HepG2 (cell line): ENCODE data around the gene PTGIS. TPM values are rescaled to one million over a fixed set of nuclear protein-coding genes. Genes with fewer than 3 reads are reported as not detected.

Source experiments
- CHD4 ChIP-seq: fragments of 200-600 bp; sonication (generic); IDR thresholded peaks from 2 replicates; pipeline ENCODE4 v1.7.0; 2017; ENCODE audit warnings: mild to moderate bottlenecking, low read length, borderline replicate concordance
- KDM2A ChIP-seq: sonication (generic); formaldehyde crosslinking; IDR thresholded peaks from 2 replicates; pipeline ENCODE4 v1.4.0; 2020; ENCODE audit warnings: low read depth, missing genetic modification reagents, borderline replicate concordance
- MZF1 ChIP-seq: sonication (generic); formaldehyde crosslinking; IDR thresholded peaks from 2 replicates; pipeline ENCODE4 v1.8.1; 2023; ENCODE audit warnings: mild to moderate bottlenecking, missing genetic modification reagents, borderline replicate concordance
- NKX3-1 ChIP-seq: sonication (generic); formaldehyde crosslinking; IDR thresholded peaks from 2 replicates; pipeline ENCODE4 v1.5.0; 2020; ENCODE audit warnings: missing genetic modification reagents
- NR0B2 ChIP-seq: sonication (generic); formaldehyde crosslinking; IDR thresholded peaks from 2 replicates; pipeline ENCODE4 v1.4.0; 2020; ENCODE audit warnings: mild to moderate bottlenecking, missing genetic modification reagents
- PAX8 ChIP-seq: sonication (generic); formaldehyde crosslinking; IDR thresholded peaks from 2 replicates; pipeline ENCODE4 v1.8.0; 2022; ENCODE audit warnings: mild to moderate bottlenecking, missing genetic modification reagents, borderline replicate concordance
- RXRB ChIP-seq: IDR thresholded peaks from 2 replicates; pipeline ENCODE4 v1.6.1; 2016; ENCODE audit warnings: borderline replicate concordance, missing genetic modification reagents, missing compliant biosample characterization
- SPEN ChIP-seq: sonication (generic); formaldehyde crosslinking; IDR thresholded peaks from 2 replicates; pipeline ENCODE4 v1.5.1; 2020; ENCODE audit warnings: low read depth, mild to moderate bottlenecking, missing genetic modification reagents
- THAP9 ChIP-seq: sonication (generic); formaldehyde crosslinking; IDR thresholded peaks from 2 replicates; pipeline ENCODE4; 2020; ENCODE audit warnings: missing genetic modification reagents, mild to moderate bottlenecking, borderline replicate concordance
- ZBTB34 ChIP-seq: sonication (generic); formaldehyde crosslinking; IDR thresholded peaks from 2 replicates; pipeline ENCODE4 v1.8.0; 2022; ENCODE audit warnings: mild to moderate bottlenecking, missing genetic modification reagents
- ZFP90 ChIP-seq: sonication (generic); formaldehyde crosslinking; IDR thresholded peaks from 2 replicates; pipeline ENCODE4 v1.8.0; 2022; ENCODE audit warnings: missing genetic modification reagents, mild to moderate bottlenecking, inconsistent platforms, borderline replicate concordance
- ZNF484 ChIP-seq: sonication (generic); formaldehyde crosslinking; IDR thresholded peaks from 2 replicates; pipeline ENCODE4 v1.5.1; 2020; ENCODE audit warnings: mild to moderate bottlenecking, low read depth, missing genetic modification reagents, borderline replicate concordance
- ZNF567 ChIP-seq: sonication (generic); formaldehyde crosslinking; IDR thresholded peaks from 2 replicates; pipeline ENCODE4 v1.8.1; 2023; ENCODE audit warnings: mild to moderate bottlenecking, missing genetic modification reagents, borderline replicate concordance
- ZNF777 ChIP-seq: sonication (generic); formaldehyde crosslinking; IDR thresholded peaks from 2 replicates; pipeline ENCODE4 v1.4.0; 2020; ENCODE audit warnings: missing genetic modification reagents
- polyA plus RNA-seq, 8 experiments: library from polyadenylated mRNA; depleted of rRNA in 3 of 8; stranded (reverse) in 7 of 8; unstranded in 1 of 8; fragments of >200 nt; fragmentation: Illumina TruSeq in 4 of 8; extraction: Trizol in 4 of 8; gene quantifications; 2 replicates each; pipeline versions ENCODE4 v1.2.1 to v1.2.3, GENCODE V29; 2011 to 2016; ENCODE audit warnings: low read depth in 4 of 8, missing spikeins in 1 of 8, mixed read lengths in 1 of 8; ENCODE audit not compliant: insufficient read depth in 1 of 8
- total RNA-seq, 5 experiments: library from RNA; depleted of rRNA; stranded (reverse); fragments of >200 nt; fragmentation: Illumina TruSeq; extraction: Trizol; gene quantifications; 2 replicates each; pipeline ENCODE4 v1.2.3, GENCODE V29; 2016; ENCODE audit warnings: low read depth in 1 of 5
- TF ChIP-seq, protein P1 (sequence below): IDR thresholded peaks from 2 replicates; pipeline ENCODE4 v1.6.1; 2018; ENCODE audit warnings: missing genetic modification reagents
- TF ChIP-seq, protein P2 (sequence below): sonication (generic); formaldehyde crosslinking; IDR thresholded peaks from 2 replicates; pipeline ENCODE4 v1.5.1; 2020; ENCODE audit warnings: mild to moderate bottlenecking, moderate library complexity, missing genetic modification reagents
- TF ChIP-seq, protein P3 (sequence below): sonication (generic); formaldehyde crosslinking; IDR thresholded peaks from 2 replicates; pipeline ENCODE4 v1.8.1; 2023; ENCODE audit warnings: missing genetic modification reagents, mild to moderate bottlenecking, borderline replicate concordance
- TF ChIP-seq, protein P4 (sequence below): sonication (generic); formaldehyde crosslinking; IDR thresholded peaks from 2 replicates; pipeline ENCODE4 v1.4.0; 2020; ENCODE audit warnings: mild to moderate bottlenecking, missing genetic modification reagents

PTGIS gene
- total and polyA plus RNA-seq, 2 of the 13 experiments (the other 11 are each of a cell fraction or from before 2014, with no cell fraction given), result not detected

- TF ChIP-seq ZBTB34 (CRISPR knock-in tag) (no peak), NR0B2 (CRISPR knock-in tag) (0 out of 2 replicates have a peak, but pooled peaks have one; percentile 47), ZNF567 (CRISPR knock-in tag) (0 out of 2 replicates have a peak, but pooled peaks have one; percentile 39), CHD4 (peak; percentile 66; the same call in 1 of the 2 replicates), KDM2A (CRISPR knock-in tag) (0 out of 2 replicates have a peak, but pooled peaks have one; percentile 2), NKX3-1 (0 out of 2 replicates have a peak, but pooled peaks have one; percentile 21), ZNF484 (CRISPR knock-in tag) (0 out of 2 replicates have a peak, but pooled peaks have one; percentile 45), ZNF777 (CRISPR knock-in tag) (peak; percentile 23; the same call in 1 of the 2 replicates), RXRB (CRISPR knock-in tag) (no peak), THAP9 (CRISPR knock-in tag) (peak; percentile 44; the same call in 1 of the 2 replicates), SPEN (CRISPR knock-in tag) (no peak), MZF1 (CRISPR knock-in tag) (no peak), ZFP90 (CRISPR knock-in tag) (0 out of 2 replicates have a peak, but pooled peaks have one; percentile 64), PAX8 (no peak)
- TF ChIP-seq, protein P1, sequence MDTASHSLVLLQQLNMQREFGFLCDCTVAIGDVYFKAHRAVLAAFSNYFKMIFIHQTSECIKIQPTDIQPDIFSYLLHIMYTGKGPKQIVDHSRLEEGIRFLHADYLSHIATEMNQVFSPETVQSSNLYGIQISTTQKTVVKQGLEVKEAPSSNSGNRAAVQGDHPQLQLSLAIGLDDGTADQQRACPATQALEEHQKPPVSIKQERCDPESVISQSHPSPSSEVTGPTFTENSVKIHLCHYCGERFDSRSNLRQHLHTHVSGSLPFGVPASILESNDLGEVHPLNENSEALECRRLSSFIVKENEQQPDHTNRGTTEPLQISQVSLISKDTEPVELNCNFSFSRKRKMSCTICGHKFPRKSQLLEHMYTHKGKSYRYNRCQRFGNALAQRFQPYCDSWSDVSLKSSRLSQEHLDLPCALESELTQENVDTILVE, result no peak
- TF ChIP-seq, protein P2, sequence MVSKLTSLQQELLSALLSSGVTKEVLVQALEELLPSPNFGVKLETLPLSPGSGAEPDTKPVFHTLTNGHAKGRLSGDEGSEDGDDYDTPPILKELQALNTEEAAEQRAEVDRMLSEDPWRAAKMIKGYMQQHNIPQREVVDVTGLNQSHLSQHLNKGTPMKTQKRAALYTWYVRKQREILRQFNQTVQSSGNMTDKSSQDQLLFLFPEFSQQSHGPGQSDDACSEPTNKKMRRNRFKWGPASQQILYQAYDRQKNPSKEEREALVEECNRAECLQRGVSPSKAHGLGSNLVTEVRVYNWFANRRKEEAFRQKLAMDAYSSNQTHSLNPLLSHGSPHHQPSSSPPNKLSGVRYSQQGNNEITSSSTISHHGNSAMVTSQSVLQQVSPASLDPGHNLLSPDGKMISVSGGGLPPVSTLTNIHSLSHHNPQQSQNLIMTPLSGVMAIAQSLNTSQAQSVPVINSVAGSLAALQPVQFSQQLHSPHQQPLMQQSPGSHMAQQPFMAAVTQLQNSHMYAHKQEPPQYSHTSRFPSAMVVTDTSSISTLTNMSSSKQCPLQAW (CRISPR knock-in tag), result 0 out of 2 replicates have a peak, but pooled peaks have one; percentile 34
- TF ChIP-seq, protein P3, sequence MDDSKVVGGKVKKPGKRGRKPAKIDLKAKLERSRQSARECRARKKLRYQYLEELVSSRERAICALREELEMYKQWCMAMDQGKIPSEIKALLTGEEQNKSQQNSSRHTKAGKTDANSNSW (CRISPR knock-in tag), result no peak
- TF ChIP-seq, protein P4, sequence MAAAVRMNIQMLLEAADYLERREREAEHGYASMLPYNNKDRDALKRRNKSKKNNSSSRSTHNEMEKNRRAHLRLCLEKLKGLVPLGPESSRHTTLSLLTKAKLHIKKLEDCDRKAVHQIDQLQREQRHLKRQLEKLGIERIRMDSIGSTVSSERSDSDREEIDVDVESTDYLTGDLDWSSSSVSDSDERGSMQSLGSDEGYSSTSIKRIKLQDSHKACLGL (CRISPR knock-in tag), result 0 out of 2 replicates have a peak, but pooled peaks have one; percentile 45
These were observed 34.6 kb upstream of the PTGIS start (continued) for GRCh38 chr20:49602345-49603208.
